Cardiac muscle cell (in vitro differentiated cells and primary cell): ENCODE results near the gene CENPB. TPM values are rescaled to one million over a fixed set of nuclear protein-coding genes. Genes with fewer than 3 reads are reported as not detected.
A peak's percentile ranks its signal among the peaks of the same experiment; 100 is the strongest.

Source experiments
- DNase-seq, 2 donors: peaks; one replicate each; pipeline versions ENCODE4 v3.0.0 to v3.0.0-alpha.2; 2010 to 2017; ENCODE audit warnings: low read depth in 1 of 2, low spot score in 1 of 2
- H3K27ac ChIP-seq: fragments of 200-600 bp; sonication (generic); 2 replicates; pipeline ENCODE4 v1.5.1; 2016
- H3K27me3 ChIP-seq: fragments of 200-600 bp; sonication (generic); 2 replicates; pipeline ENCODE4 v1.6.0; 2016; ENCODE audit warnings: control low read depth
- H3K36me3 ChIP-seq: fragments of 200-600 bp; sonication (generic); 2 replicates; pipeline ENCODE4 v1.5.1; 2016; ENCODE audit warnings: control low read depth
- H3K4me1 ChIP-seq: fragments of 200-600 bp; sonication (generic); 2 replicates; pipeline ENCODE4 v1.8.1; 2017; ENCODE audit warnings: low read depth, mild to moderate bottlenecking, mixed run types
- H3K4me3 ChIP-seq: fragments of 200-600 bp; sonication (generic); 2 replicates; pipeline ENCODE4 v1.5.1; 2016; ENCODE audit warnings: mild to moderate bottlenecking
- H3K9me3 ChIP-seq: fragments of 200-600 bp; sonication (generic); 2 replicates; pipeline ENCODE4 v1.5.1; 2017; ENCODE audit warnings: low read depth, mild to moderate bottlenecking, control low read depth
- polyA plus RNA-seq: library from polyadenylated mRNA; unstranded; fragments of >200 nt; fragmentation: Nextera tagmentation; extraction: Ambion mirVana; gene quantifications from 2 replicates; pipeline ENCODE4 v1.2.1, GENCODE V29; 2016
- total RNA-seq: library from RNA; depleted of rRNA; stranded (reverse); fragments of >200 nt; gene quantifications from 2 replicates; pipeline ENCODE4 v1.2.3, GENCODE V29; 2016
- TF ChIP-seq, protein P1 (sequence below): IDR thresholded peaks from 2 replicates; pipeline ENCODE4 v1.5.1; 2012; ENCODE audit warnings: low read depth, mild to moderate bottlenecking, low read length

CENPB gene
- total and polyA plus RNA-seq, 2 experiments from 2014 or later: 12.5 to 47.6 TPM

DNA sequence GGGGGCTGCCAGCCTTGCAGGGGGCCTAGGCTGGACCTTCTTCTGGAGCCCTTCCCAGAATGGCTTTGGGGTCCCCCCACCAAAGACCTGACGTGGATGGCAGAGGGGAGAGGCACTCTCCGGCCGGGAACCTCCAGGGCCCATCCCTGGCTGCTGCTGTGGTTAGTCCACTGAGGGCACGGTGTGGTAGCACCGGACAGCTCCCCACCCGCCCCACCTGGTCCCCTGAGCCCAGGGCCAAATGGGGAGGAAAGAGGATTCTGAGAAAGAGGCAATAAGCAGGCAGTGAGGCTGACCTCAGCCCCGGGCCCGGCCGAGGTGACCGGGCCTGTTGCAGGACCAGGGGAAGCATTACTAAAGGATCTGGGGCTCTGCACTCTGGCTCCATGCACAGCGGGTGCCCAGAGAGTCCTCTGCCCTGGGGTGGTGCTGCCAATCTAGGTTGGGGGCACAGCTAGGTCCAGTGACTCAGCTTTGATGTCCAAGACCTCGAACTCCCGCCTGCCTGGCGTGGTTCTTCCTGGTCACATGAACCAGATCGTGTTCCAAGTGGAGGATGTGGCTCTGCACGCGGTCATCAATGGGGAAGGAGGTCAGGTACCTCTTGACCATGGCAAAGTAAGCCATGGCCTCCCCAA lies 2.2 kb downstream of the CENPB start:
- TF ChIP-seq, protein P1, sequence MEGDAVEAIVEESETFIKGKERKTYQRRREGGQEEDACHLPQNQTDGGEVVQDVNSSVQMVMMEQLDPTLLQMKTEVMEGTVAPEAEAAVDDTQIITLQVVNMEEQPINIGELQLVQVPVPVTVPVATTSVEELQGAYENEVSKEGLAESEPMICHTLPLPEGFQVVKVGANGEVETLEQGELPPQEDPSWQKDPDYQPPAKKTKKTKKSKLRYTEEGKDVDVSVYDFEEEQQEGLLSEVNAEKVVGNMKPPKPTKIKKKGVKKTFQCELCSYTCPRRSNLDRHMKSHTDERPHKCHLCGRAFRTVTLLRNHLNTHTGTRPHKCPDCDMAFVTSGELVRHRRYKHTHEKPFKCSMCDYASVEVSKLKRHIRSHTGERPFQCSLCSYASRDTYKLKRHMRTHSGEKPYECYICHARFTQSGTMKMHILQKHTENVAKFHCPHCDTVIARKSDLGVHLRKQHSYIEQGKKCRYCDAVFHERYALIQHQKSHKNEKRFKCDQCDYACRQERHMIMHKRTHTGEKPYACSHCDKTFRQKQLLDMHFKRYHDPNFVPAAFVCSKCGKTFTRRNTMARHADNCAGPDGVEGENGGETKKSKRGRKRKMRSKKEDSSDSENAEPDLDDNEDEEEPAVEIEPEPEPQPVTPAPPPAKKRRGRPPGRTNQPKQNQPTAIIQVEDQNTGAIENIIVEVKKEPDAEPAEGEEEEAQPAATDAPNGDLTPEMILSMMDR: no peak
- no peak for DNase-seq
- H3K36me3 ChIP-seq: no peaks in the 10 kb centered on the region
- H3K27ac ChIP-seq: no peak overlapping the region
- H3K4me1 ChIP-seq: peaks cover 5% of the 10 kb centered on the region
- peaks cover 11% of the 10 kb centered on the region for H3K27me3 ChIP-seq
- no peaks in the 10 kb centered on the region for H3K9me3 ChIP-seq
- H3K4me3 ChIP-seq: no peak overlapping the region

DNA sequence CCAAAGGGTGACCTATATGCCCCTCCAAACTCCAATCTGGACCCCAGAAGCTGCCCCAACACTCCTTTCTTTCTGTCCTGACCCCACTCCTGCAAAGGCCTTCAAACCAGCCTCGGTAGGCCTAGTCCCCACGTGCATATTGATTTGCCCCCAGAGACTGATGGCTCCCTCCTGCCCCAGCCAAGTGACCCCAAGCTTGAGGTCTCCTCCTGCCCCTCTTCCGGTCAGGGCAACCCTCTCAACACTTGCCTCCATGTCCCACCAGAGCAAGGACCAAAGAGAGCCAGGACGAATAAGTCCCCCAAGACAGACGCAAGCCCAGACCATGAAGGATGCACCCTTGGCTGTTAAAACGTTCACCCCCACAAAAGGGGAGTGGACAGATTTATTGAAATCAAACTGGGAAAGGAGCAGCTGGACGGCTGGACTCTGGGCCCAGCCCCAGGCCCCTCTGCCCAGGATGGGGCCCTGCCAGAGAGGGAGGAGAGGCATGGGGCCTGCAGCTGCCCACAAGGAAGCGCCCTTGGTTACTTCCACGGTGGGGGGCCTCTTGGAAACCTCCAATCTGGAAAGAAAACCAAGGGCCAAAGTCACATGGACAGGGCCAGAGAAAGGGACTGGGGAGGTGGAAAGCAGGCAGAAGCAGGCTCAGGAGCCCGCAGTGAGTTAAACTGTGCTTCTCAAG lies 2.9 kb downstream of the CENPB start:
- Histone ChIP-seq H3K27ac (no peak overlapping the region), H3K36me3 (no peaks in the 10 kb centered on the region), H3K4me1 (peaks cover 5% of the 10 kb centered on the region), H3K27me3 (peaks cover 17% of the 10 kb centered on the region), H3K9me3 (no peaks in the 10 kb centered on the region), H3K4me3 (no peak overlapping the region)
- no peak for DNase-seq
- TF ChIP-seq, protein P1: no peak

DNA sequence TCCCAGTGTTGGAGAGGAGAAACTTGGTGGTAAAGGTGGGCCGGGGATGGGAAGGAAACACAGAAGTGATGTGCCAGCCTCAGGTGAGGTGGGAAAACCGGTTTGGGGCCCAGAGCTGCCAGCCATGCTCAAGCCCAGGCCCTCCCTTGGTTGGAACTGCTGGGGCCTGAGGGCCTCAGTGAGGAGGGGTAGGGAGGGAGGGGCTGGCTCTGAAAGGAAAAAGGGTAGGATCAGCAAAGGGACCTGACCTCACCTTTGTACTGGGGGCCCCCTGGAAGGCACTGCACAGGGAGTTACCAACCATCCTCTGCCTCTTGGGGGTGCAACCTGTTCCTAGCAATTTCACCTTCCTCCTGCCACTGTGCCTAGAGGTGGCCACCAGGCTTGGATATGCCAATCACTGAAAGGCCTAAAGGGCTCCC lies 3.5 kb downstream of the CENPB start:
- Histone ChIP-seq H3K9me3 (no peaks in the 10 kb centered on the region), H3K4me3 (no peak overlapping the region), H3K27ac (no peak overlapping the region), H3K4me1 (peaks cover 5% of the 10 kb centered on the region), H3K27me3 (peaks cover 23% of the 10 kb centered on the region), H3K36me3 (no peaks in the 10 kb centered on the region)
- no peak for DNase-seq
- TF ChIP-seq, protein P1: no peak

DNA sequence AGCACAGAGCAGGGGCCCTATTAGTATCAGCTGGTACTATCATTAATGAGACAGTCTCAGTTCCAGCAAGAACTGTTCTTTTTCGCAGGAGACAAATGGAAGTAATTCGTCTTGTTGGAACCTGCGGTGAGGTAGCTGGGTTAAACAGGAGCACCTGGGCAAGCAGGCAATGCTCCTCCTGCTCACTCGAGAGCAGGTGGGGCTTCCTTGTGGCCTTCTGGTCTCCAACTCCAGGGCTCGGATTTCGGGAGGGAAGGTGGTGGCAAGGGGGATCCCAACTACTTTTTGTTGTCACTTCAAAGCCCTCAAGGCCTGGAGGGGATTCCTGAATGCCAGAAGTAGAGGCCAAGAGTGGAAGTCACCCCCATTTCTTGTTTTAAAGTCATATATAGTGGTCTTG lies 3.9 kb downstream of the CENPB start:
- Histone ChIP-seq H3K4me1 (peaks cover 5% of the 10 kb centered on the region), H3K27me3 (peaks cover 24% of the 10 kb centered on the region), H3K36me3 (no peaks in the 10 kb centered on the region), H3K27ac (no peak overlapping the region), H3K4me3 (no peak overlapping the region), H3K9me3 (no peaks in the 10 kb centered on the region)
- TF ChIP-seq, protein P1: no peak
- no peak for DNase-seq

DNA sequence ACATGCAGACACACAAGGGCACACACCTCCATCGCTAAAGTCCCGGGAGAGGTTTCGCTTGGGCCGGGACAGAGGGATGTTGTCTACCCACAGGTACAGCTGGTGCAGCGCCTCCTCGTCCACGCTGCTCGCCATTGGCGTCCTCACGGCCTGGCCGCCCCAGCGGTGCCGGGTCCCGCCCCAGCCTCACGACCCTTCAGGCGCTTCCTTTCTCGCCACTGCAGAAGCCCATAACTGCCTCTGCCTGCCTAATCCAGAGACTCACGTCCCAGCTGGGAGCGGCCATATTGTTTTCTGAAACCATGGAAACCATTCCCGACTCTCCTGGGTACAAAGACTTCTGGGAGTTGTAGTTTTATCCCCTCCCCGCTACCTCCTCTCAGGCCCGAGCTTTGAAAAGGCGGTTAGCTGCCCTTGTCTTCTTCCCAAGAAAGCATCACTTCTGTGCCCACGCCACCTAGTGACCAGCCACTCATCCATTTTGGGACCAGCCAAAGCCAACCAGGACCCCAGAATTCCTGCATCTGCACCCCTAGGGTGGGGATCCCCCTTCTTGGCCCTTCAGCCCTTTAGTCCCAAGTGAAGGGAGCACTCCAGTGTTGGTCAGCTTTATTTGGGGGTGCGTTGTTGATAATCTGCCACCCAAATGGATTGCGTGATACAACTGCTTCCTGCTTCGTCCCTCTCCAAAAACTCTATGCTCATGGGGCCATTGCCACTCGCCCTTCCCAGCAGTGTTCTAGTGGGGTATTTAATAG lies 5.2 kb downstream of the CENPB start, which contains the start of gene SPEF1:
SPEF1 (minus strand) TSS at position 296 of the 758 bp plus-strand sequence; CDS start at position 135, 161 bp downstream.
- H3K4me1 ChIP-seq: no peaks in the 10 kb centered on the region
- TF ChIP-seq, protein P1: peak; percentile 57
- H3K9me3 ChIP-seq: no peaks in the 10 kb centered on the region
- DNase-seq: peak; percentile 92 to 94
- H3K27ac ChIP-seq: no peak within 1 kb of the TSS
- H3K27me3 ChIP-seq: peaks cover 36% of the 10 kb centered on the region
- peak within 1 kb of the TSS; percentile 25 for H3K4me3 ChIP-seq
- H3K36me3 ChIP-seq: no peaks in the 10 kb centered on the region
